ENCODE data around the gene XPO5. TPM values are rescaled to one million over a fixed set of nuclear protein-coding genes. Genes with fewer than 3 reads are reported as not detected.

Gene XPO5
- total RNA-seq, 2 donors from 2014 or later: 16.8 to 20.5 TPM

GRCh38 chr6:43496370-43497128 lies 79.3 kb downstream of the XPO5 start:
- Histone ChIP-seq H3K27ac (no peak overlapping the region), H3K36me3 (replicated peaks in 1 of 2; ENCODE audit: insufficient read depth in 1 of 2, low read depth in 2 of 2) (peaks cover 9 to 21% of the 10 kb centered on the region in 2 donors), H3K4me3 (no peak overlapping the region), H3K27me3 (no peaks in the 10 kb centered on the region), H3K4me1 (peaks cover 12% of the 10 kb centered on the region), H3K9me3 (no peaks in the 10 kb centered on the region)
- DNase-seq (no peak), ATAC-seq (no peak)
- TF ChIP-seq, protein P1, sequence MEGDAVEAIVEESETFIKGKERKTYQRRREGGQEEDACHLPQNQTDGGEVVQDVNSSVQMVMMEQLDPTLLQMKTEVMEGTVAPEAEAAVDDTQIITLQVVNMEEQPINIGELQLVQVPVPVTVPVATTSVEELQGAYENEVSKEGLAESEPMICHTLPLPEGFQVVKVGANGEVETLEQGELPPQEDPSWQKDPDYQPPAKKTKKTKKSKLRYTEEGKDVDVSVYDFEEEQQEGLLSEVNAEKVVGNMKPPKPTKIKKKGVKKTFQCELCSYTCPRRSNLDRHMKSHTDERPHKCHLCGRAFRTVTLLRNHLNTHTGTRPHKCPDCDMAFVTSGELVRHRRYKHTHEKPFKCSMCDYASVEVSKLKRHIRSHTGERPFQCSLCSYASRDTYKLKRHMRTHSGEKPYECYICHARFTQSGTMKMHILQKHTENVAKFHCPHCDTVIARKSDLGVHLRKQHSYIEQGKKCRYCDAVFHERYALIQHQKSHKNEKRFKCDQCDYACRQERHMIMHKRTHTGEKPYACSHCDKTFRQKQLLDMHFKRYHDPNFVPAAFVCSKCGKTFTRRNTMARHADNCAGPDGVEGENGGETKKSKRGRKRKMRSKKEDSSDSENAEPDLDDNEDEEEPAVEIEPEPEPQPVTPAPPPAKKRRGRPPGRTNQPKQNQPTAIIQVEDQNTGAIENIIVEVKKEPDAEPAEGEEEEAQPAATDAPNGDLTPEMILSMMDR (IDR thresholded peaks at IDR 0.05): peak in 6 of 7 experiments; percentile 7 to 34 (median 20)
- no peak for TF ChIP-seq POLR2A (IDR thresholded peaks at IDR 0.05)
- intact Hi-C loops (cut with DNase I): no loop called here
- WGBS, 2 donors: 67 to 70% methylated on average over 12 to 18 of the region's 18 CpGs

- ATAC-seq (no peak), DNase-seq (no peak)
- H3K27me3 ChIP-seq: no peaks in the 10 kb centered on the region
- peaks cover 12% of the 10 kb centered on the region for H3K4me1 ChIP-seq
- intact Hi-C loops (cut with DNase I): no loop called here
- 79 to 92% methylated on average over 4 of the region's 4 CpGs for WGBS, 2 donors
- peaks cover 4 to 12% of the 10 kb centered on the region in 2 donors for H3K36me3 ChIP-seq (replicated peaks in 1 of 2; ENCODE audit: insufficient read depth in 1 of 2, low read depth in 2 of 2)
- H3K9me3 ChIP-seq: no peaks in the 10 kb centered on the region
- H3K27ac ChIP-seq: no peak overlapping the region
- no peak for TF ChIP-seq POLR2A (IDR thresholded peaks at IDR 0.05)
- H3K4me3 ChIP-seq: no peak overlapping the region
Measured at GRCh38 chr6:43495409-43495941, 80.4 kb downstream of the XPO5 start.

GRCh38 chr6:43494766-43495165 lies 81.1 kb downstream of the XPO5 start:
- no peak for ATAC-seq
- Histone ChIP-seq H3K4me1 (peaks cover 12% of the 10 kb centered on the region), H3K36me3 (replicated peaks in 1 of 2; ENCODE audit: insufficient read depth in 1 of 2, low read depth in 2 of 2) (peaks cover 0 to 6% of the 10 kb centered on the region in 2 donors), H3K27ac (no peak overlapping the region), H3K27me3 (no peaks in the 10 kb centered on the region), H3K4me3 (no peak overlapping the region), H3K9me3 (no peaks in the 10 kb centered on the region)
- TF ChIP-seq, protein P1 (IDR thresholded peaks at IDR 0.05): no peak
- no peak for TF ChIP-seq POLR2A (IDR thresholded peaks at IDR 0.05)
- intact Hi-C loops (cut with DNase I): no loop called here
- DNase-seq: no peak
- 98 to 100% methylated on average over 1 to 4 of the region's 4 CpGs for WGBS, 2 donors

DNA sequence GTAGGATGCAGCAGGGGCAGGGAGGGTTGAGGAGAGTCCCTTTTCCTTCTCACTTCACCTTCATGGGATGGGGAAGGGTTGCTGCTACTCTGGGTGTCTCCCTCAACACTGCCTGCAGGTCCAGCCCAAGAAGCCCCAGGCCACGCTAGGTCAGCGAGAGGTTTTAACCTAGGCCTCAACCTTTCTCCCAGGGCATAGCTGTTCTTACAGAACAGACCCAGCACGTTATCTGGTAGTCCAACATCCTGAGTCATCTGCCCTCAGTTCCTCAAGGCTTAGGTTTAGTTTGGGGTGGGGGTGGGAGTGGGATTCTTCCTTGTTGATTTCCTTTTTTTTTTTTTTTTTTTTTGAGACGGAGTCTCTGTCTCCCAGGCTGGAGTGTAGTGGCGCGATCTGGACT lies 81.5 kb downstream of the XPO5 start:
- Histone ChIP-seq H3K4me3 (no peak overlapping the region), H3K36me3 (replicated peaks in 1 of 2; ENCODE audit: insufficient read depth in 1 of 2, low read depth in 2 of 2) (peaks cover 0 to 2% of the 10 kb centered on the region in 2 donors), H3K9me3 (no peaks in the 10 kb centered on the region), H3K27me3 (no peaks in the 10 kb centered on the region), H3K4me1 (peaks cover 12% of the 10 kb centered on the region), H3K27ac (no peak overlapping the region)
- ATAC-seq: no peak
- intact Hi-C loops (cut with DNase I): no loop called here
- DNase-seq: no peak
- WGBS, 2 donors: 86 to 96% methylated on average over 6 of the region's 6 CpGs
- no peak for TF ChIP-seq POLR2A (IDR thresholded peaks at IDR 0.05)

DNA sequence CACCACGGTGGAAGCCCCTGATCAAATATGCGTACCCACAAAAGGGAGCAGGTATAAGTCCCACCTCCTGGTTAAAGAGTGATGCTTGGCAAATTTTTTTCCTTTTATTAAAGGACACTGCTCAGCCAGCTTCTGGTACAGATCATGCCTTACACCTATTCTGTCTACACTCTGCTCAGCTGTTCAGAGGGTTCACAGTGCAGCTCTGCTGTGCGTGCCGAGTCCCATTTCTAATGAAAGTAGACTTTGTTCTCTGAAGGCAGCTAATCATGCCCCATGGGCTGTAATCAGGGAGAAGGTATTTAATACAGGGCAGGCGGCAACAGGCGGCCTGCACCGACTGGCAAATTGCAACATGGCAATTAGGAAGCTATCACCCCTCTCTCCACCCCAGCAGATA lies 82.0 kb downstream of the XPO5 start:
- no peak for TF ChIP-seq POLR2A (IDR thresholded peaks at IDR 0.05)
- TF ChIP-seq, protein P1 (IDR thresholded peaks at IDR 0.05): no peak
- Histone ChIP-seq H3K27me3 (no peaks in the 10 kb centered on the region), H3K27ac (no peak overlapping the region), H3K4me1 (peaks cover 12% of the 10 kb centered on the region), H3K9me3 (no peaks in the 10 kb centered on the region), H3K4me3 (no peak overlapping the region), H3K36me3 (replicated peaks in 1 of 2; ENCODE audit: insufficient read depth in 1 of 2, low read depth in 2 of 2) (peaks cover 0 to 2% of the 10 kb centered on the region in 2 donors)
- ATAC-seq (peak; percentile 36), DNase-seq (no peak)
- 67 to 73% methylated on average over 7 of the region's 7 CpGs for WGBS, 2 donors
- intact Hi-C loops (cut with DNase I): no loop called here
